ENCODE results near the gene RAB9B. TPM values are rescaled to one million over a fixed set of nuclear protein-coding genes. Genes with fewer than 3 reads are reported as not detected.

RAB9B gene
- total RNA-seq, 1 experiment from 2014 or later: 0.62 TPM

DNA sequence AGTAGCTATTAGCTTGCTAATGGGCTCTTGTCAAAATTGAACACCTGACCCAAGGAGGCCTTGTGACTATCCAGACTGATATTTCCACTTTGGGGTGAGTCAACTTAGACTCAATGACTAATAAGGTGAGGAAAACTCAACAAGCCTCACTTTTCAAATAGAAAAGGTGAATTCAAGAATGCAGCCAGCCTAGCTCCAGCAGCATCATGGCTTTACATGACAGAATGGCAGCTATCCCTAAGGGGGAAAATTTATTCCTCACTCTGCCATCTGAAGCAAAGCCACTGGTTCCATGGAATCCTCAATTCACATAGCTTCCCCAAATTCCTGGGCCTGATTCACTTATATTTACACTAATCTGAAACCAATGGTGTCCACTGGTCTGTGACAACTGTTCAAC, 29.1 kb upstream of the RAB9B start:
- CTCF ChIA-PET: no interaction called here
- ATAC-seq: no peak
- H3K27me3 ChIP-seq (ENCODE audit: control insufficient read depth, insufficient read depth, low read length): peaks cover 3% of the 10 kb centered on the region; the same call in 1 of the 2 replicates
- no peaks in the 10 kb centered on the region for H3K9me3 ChIP-seq (ENCODE audit: control insufficient read depth, insufficient read depth, low read depth, low read length)
- no TSS peak for BruUV-seq (replicated peaks)
- POLR2A ChIA-PET: no interaction called here
- H3K4me3 ChIP-seq (ENCODE audit: low read depth in 2 of 2, low read length in 2 of 2): no peak overlapping the region
- TF ChIP-seq TCF7L2 (IDR thresholded peaks at IDR 0.05; ENCODE audit: low read depth, low read length): no peak
- TF ChIP-seq SIN3A (IDR thresholded peaks at IDR 0.05; ENCODE audit: borderline replicate concordance, insufficient read depth, low read depth, low read length): no peak
- TF ChIP-seq POLR2AphosphoS5 (IDR thresholded peaks at IDR 0.05; ENCODE audit: low read depth, low read length): no peak
- TF ChIP-seq, protein P1, sequence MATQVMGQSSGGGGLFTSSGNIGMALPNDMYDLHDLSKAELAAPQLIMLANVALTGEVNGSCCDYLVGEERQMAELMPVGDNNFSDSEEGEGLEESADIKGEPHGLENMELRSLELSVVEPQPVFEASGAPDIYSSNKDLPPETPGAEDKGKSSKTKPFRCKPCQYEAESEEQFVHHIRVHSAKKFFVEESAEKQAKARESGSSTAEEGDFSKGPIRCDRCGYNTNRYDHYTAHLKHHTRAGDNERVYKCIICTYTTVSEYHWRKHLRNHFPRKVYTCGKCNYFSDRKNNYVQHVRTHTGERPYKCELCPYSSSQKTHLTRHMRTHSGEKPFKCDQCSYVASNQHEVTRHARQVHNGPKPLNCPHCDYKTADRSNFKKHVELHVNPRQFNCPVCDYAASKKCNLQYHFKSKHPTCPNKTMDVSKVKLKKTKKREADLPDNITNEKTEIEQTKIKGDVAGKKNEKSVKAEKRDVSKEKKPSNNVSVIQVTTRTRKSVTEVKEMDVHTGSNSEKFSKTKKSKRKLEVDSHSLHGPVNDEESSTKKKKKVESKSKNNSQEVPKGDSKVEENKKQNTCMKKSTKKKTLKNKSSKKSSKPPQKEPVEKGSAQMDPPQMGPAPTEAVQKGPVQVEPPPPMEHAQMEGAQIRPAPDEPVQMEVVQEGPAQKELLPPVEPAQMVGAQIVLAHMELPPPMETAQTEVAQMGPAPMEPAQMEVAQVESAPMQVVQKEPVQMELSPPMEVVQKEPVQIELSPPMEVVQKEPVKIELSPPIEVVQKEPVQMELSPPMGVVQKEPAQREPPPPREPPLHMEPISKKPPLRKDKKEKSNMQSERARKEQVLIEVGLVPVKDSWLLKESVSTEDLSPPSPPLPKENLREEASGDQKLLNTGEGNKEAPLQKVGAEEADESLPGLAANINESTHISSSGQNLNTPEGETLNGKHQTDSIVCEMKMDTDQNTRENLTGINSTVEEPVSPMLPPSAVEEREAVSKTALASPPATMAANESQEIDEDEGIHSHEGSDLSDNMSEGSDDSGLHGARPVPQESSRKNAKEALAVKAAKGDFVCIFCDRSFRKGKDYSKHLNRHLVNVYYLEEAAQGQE (IDR thresholded peaks at IDR 0.05; ENCODE audit: insufficient read depth in 1 of 2, low read depth in 2 of 2, low read length in 1 of 2): no peak
- TF ChIP-seq, protein P2, sequence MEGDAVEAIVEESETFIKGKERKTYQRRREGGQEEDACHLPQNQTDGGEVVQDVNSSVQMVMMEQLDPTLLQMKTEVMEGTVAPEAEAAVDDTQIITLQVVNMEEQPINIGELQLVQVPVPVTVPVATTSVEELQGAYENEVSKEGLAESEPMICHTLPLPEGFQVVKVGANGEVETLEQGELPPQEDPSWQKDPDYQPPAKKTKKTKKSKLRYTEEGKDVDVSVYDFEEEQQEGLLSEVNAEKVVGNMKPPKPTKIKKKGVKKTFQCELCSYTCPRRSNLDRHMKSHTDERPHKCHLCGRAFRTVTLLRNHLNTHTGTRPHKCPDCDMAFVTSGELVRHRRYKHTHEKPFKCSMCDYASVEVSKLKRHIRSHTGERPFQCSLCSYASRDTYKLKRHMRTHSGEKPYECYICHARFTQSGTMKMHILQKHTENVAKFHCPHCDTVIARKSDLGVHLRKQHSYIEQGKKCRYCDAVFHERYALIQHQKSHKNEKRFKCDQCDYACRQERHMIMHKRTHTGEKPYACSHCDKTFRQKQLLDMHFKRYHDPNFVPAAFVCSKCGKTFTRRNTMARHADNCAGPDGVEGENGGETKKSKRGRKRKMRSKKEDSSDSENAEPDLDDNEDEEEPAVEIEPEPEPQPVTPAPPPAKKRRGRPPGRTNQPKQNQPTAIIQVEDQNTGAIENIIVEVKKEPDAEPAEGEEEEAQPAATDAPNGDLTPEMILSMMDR (IDR thresholded peaks at IDR 0.05): no peak
- H3K36me3 ChIP-seq (ENCODE audit: control insufficient read depth, insufficient read depth, low read length): no peaks in the 10 kb centered on the region
- DNase-seq (ENCODE audit: low read depth, low spot score): no peak
- no peaks in the 10 kb centered on the region for H3K4me1 ChIP-seq (ENCODE audit: control insufficient read depth, insufficient read depth, low read length)
- no peak overlapping the region for H3K27ac ChIP-seq (ENCODE audit: low read length)
- in situ Hi-C loops (cut with HindIII; ENCODE audit: low pct_unique_long_range_greater_than_20kb, low sequenced_read_pairs): no loop called here
- intact Hi-C loops (cut with micrococcal nuclease; ENCODE audit: unreplicated experiment): no loop called here

DNA sequence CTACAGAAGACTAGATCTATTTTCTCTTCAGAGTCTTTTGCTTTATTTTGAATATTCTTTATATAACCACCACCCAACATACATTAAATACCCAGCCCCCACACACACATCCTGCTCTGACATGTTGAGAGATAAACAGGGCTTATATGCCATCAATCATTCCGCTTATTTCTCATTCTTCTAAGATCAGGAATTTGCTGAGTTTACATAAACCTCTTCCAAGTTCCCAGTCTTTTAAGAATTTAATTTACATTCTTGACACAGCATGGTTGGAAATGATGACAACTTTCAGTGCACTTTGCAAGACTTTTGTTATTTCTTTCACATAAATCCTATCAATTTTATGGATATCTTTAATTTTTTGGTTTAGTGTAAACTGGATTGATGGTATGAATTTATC, 17.5 kb upstream of the RAB9B start:
- Histone ChIP-seq H3K27me3 (ENCODE audit: control insufficient read depth, insufficient read depth, low read length) (no peaks in the 10 kb centered on the region; the same call in 1 of the 2 replicates), H3K4me1 (ENCODE audit: control insufficient read depth, insufficient read depth, low read length) (no peaks in the 10 kb centered on the region), H3K9me3 (ENCODE audit: control insufficient read depth, insufficient read depth, low read depth, low read length) (no peaks in the 10 kb centered on the region), H3K27ac (ENCODE audit: low read length) (no peak overlapping the region), H3K4me3 (ENCODE audit: low read depth in 2 of 2, low read length in 2 of 2) (no peak overlapping the region), H3K36me3 (ENCODE audit: control insufficient read depth, insufficient read depth, low read length) (no peaks in the 10 kb centered on the region)
- intact Hi-C loops (cut with micrococcal nuclease; ENCODE audit: unreplicated experiment): loop anchor here (5.0 to 10.0 kb wide), 2 partner anchors 263 to 285 kb away; partner anchors contain the start of gene ZCCHC18
- no peak for ATAC-seq
- no TSS peak for BruUV-seq (replicated peaks)
- in situ Hi-C loops (cut with HindIII; ENCODE audit: low pct_unique_long_range_greater_than_20kb, low sequenced_read_pairs): no loop called here
- ChIA-PET CTCF (no interaction called here), POLR2A (no interaction called here)
- TF ChIP-seq TCF7L2 (IDR thresholded peaks at IDR 0.05; ENCODE audit: low read depth, low read length): no peak
- TF ChIP-seq, protein P2 (IDR thresholded peaks at IDR 0.05): no peak
- TF ChIP-seq, protein P1 (IDR thresholded peaks at IDR 0.05; ENCODE audit: insufficient read depth in 1 of 2, low read depth in 2 of 2, low read length in 1 of 2): no peak
- TF ChIP-seq SIN3A (IDR thresholded peaks at IDR 0.05; ENCODE audit: borderline replicate concordance, insufficient read depth, low read depth, low read length): no peak
- no peak for TF ChIP-seq POLR2AphosphoS5 (IDR thresholded peaks at IDR 0.05; ENCODE audit: low read depth, low read length)
- DNase-seq (ENCODE audit: low read depth, low spot score): no peak
